HG02938 (cell line): ENCODE data around the gene AFAP1.

Experiments used
- ATAC-seq: cut with Tn5 transposase; IDR thresholded peaks from one replicate; pipeline ENCODE4 v1.9.1; 2021; ENCODE audit warnings: mild to moderate bottlenecking, moderate library complexity; ENCODE audit not compliant: unreplicated experiment

The AFAP1 gene

DNA sequence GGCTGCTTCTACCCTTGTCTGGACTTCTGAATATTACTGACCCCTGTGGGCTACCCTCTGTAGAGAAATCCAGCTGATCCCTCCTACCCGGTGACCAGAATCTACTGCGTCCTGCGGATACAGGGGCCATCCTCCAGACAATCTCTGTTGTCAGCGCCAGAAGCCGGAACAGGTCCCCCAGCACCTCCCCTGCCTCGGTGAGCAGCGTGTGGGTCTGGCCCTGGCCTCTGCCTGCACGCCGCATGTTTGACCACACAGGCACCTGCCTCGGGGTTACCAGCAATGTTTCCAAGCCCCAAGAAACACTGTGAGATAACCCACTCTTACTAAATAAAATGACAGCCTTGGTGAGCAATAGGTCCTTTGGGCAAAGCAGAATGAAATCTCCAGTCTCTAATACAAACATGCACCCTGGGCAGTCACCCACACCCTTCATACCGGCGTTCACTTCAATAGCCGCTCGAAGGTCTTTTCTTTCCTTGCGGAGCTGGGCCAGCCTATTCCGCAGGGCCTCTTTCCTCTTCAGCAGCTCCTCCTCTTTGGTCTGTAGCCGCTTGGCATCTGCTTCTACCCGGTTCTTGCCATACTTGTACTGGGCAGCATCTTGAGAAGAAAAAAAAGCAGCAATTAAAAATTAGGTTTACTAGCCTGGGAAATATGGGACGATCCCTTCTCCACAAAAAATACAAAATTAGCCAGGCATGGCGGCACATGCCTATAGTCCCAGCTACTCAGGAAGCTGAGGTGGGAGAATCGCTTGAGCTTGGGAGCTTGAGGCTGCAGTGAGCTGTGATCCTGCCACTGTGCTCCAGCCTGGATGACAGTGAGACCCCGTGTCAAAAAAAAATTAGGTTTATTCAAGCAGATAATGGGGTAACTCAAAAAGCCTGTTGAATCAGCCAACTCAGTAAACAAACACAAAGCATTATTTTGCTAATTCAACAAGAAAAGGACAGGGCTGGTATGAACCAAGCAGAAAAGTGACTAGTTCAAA lies 165.1 kb downstream of the AFAP1 start:
- ATAC-seq = no peak

DNA sequence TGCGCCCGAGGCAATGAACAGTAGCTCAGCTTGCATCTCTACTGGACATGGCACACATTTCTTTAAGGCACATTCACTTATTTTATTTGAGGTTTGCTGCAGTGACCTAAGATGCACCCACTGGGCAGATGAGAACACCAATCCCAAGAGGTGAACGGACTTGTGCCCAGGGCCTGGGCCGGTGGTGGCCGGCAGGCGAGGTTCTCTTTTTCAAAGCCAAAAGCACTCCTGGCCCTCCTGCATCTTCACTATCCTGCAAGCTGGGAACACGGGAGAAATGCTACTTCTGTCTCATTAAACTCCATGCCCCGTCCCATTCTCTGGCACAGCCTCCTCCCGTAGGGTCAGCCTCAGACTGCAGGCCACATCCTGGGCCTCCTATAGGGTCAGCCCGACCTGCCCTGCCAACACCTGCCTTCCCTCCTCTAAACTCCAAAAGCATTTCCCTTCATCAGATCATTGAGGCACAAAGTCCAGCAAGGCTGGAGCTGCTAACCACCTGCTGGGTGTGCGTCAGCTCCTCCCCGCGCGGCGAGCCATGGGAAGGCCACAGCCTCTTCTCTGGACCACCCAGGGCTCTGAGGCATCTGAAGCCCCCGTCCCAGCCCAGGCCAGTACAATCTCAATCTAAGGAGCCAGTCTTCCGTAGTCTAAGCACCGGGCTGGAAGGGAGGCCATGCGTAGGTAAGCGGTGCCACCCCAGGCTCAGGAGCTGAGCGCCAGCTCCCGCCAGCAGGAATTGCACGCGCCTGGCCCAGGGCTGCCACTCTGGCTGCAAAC lies 166.1 kb downstream of the AFAP1 start:
- no peak for ATAC-seq

- ATAC-seq = no peak
Observed at GRCh38 chr4:7772711-7773385, 166.8 kb downstream of the AFAP1 start.

- ATAC-seq = peak; percentile 88
Observed at GRCh38 chr4:7771541-7772507, 167.8 kb downstream of the AFAP1 start.

DNA sequence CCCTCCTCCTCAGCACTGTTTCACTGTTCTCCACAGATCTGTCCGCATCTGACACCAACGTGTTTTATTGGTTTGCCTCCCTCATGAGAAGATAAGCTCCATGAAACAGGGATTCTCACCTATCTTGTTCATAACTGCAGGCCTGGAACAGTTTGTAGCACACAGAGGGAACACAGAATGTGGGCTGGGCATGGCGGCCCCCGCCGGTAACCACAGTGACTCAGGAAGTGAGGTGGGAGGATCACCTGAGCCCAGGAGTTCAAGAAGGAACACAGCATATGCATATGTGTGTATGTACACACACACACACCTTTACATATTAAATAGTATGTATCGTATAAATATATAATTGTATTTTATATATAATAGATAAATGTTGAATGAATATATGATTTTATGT lies 168.6 kb downstream of the AFAP1 start:
- ATAC-seq = no peak

DNA sequence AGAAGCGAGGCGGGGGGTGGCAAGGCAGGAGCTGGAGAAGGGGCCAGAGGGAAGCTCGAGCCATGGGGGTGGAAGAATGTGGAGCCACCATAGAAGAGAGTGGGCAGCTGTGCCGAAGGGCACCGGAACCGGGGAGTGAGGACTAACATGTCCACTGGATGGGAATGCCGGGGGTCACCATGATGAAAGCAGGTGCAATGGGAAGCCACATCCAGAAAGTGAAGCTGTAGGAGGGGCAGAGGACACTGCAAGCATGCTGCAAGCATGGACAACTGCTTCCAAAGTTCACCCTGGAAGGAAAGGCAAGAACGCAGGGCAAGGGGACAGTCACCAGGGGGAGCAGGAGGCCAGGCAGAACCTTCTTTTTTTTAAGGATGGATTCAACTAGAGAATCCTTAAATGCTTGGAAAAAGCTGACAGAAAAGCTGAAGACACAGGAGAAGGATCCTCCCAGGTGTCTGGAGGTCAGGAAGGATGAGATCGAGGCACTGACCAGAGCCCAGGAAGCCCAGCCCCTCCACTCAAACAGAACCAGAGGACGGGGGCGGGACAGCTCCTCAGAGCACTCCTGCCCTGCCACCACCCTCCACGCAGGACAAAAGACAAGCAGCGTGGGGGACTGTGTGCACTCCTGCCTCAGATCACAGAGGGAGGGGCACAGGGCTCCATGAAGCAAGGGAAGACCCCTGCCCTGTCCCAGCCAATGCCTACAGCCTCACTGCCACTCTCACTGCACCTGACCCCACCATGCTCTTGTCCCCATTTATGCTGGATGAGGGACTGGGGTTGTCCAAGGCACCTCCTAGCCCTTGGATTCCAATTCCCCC lies 169.2 kb downstream of the AFAP1 start:
- ATAC-seq = no peak

DNA sequence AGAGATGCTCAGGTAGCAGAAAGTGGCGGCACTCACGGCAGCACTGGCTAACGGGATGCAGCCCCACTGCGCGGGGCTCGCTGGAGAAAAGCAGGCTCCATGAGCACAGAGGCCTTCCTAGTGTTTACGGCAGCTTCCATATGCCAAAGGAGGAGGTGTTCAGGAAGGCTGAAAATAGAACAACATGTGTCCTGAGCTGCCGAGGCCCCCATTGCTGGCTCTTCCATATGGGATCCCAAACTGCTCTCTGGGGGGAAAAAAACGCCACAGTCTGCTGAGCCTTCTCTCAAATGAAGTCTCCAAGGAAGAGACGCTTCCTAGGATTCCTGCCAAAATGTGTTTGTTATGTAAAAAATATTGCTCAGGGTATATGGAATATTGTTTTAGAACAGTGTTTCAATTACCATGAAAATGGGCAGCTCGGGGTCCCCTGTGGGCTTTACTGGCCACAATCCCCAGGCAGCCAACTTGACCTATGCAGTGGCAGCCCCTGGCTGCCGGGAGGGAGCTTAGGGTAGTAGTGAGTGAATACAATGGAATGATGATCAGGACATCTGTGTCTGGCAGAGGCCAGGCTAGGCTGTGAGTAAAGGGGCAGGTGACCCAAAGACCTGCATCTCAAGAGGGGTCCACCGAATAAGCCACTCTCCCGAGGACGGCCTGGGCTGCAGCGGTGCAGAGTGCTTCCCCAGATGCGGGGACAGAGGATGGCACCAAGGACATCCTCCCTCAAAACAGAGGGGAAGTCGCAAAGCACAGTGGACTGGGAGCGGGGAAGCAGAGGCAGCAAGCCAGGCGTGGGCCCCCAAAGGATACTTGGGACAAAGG lies 170.1 kb downstream of the AFAP1 start:
- no peak for ATAC-seq

DNA sequence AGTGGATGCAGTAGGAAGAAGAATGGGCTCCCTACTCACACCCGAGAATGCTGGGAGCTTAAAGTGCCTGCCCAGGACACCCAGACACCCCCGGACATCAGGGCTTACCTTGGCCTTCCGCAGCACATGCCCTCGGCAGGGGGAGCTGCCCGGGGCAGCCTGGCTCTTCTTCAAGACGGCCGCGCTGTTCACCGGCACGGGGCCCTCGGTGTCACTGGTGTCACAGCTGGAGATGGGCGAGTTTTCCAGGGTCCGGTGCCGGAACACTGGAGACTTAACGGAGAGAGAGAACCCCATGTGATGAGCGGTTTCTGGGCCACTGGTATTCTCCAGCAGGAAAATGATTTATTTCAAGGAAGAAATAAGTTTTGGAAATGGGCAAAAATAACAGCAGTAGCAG lies 170.9 kb downstream of the AFAP1 start:
- no peak for ATAC-seq

GRCh38 chr4:7767966-7768365 lies 171.7 kb downstream of the AFAP1 start:
- ATAC-seq = no peak

DNA sequence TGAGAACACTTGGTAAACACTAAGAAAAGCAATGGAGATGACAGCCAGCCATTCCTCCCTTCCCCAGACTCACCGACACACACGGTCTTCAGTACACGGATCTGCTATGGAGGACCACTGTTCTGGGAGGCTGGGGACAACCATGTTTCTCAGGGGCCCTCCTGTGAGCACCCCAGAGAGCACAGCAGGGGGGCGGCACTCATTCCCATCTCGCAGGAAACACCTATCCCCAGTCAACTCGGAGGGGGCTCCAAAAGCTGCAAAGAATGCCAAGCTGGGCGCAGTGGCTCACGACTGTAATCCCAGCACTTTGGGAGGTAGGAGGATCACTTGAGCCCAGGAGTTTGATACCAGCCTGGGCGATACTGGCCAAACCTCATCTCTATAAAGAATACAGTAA lies 172.1 kb downstream of the AFAP1 start:
- ATAC-seq = no peak

GRCh38 chr4:7766661-7767345 lies 172.9 kb downstream of the AFAP1 start:
- no peak for ATAC-seq

GRCh38 chr4:7766086-7766485 lies 173.6 kb downstream of the AFAP1 start:
- ATAC-seq = no peak

DNA sequence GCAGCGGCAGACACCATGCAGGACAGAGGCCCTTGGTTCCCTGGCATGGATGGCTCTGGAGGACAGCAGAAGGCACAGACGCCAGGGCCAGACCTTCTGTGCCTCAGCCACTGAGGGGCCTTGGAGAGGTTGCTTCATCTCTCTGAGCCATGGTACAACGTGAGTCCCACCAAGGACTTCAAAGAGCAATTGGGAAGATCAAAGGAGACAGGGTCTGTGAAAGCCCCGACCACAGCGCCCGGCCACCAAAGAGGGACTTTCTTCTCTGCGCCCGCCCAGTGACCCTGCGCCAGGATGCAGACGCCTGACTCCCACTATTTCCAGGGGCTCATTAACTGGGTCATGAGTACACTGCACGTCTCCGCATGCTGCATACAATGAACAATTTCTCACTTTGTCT lies 174.0 kb downstream of the AFAP1 start:
- no peak for ATAC-seq

DNA sequence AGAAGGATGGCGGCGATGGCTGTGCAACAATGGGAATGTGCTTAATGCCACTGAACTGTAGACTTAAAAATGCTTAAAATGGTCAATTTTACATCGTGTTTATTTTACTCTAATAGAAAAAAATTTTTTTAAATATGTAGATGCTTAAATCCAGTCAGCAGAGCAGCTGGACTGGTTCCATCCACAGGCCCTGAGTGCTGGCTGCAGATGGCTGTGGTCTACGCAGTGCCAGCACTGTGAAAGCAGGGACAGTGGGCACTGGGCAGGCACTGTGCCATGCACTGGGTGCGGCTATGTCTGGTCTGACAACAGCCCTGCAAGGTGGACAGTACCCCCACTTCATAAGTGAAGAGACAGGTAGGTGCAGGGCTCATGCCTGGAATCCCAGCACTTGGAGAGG lies 175.2 kb downstream of the AFAP1 start:
- ATAC-seq = no peak

- no peak for ATAC-seq
Observed at GRCh38 chr4:7763788-7764187, 175.9 kb downstream of the AFAP1 start.

- ATAC-seq = no peak
Observed at GRCh38 chr4:7763106-7763505, 176.6 kb downstream of the AFAP1 start.

DNA sequence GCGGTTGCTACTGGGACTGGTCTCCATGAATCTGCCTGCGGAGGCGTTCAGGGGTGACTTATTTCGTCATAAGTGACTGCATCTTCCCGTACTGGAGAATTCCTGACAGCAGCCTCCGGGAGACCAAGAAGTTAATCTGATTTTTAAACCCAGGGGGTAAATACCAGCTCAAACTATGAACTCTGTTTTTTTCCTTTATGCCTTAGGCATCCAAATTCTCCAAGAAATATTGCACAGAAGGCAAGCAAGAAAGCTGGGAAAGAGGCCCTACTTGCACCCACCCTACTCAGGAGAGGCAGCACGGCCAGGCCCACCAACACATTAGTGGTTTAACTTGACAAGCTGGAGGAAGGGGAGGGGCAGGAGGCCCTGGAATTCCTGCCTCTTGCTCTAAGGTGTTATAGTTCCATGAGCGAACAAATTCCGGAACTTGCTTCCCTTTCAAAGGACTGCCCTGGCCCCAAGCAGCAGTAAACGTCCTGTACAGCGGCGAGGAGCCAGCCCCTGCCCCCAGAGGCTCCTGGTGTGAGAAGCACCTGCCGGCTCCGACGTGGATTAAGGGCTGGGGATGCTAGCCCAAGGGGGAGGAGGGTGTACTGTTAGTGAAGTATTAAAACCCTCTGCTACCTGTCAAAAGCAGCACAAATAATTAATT lies 177.2 kb downstream of the AFAP1 start:
- no peak for ATAC-seq
